IPS-18c (cell line): ENCODE measurements around the gene SAA1.
"Not testable (repeated sequence)": the region's sequence is repeated elsewhere in the genome, so short reads cannot be mapped to it uniquely, and the experiment has no call there.

Experiments
- H3K4me3 ChIP-seq: 2 replicates; pipeline ENCODE4 v1.7.0; 2013; ENCODE audit warnings: low read depth, mild to moderate bottlenecking, low read length, moderate library complexity; ENCODE audit not compliant: insufficient read depth
- H3K9me3 ChIP-seq: one replicate; pipeline ENCODE4 v1.6.1; 2013; ENCODE audit warnings: mild to moderate bottlenecking, low read length, moderate library complexity; ENCODE audit not compliant: control insufficient read depth, insufficient read depth

Gene SAA1

DNA sequence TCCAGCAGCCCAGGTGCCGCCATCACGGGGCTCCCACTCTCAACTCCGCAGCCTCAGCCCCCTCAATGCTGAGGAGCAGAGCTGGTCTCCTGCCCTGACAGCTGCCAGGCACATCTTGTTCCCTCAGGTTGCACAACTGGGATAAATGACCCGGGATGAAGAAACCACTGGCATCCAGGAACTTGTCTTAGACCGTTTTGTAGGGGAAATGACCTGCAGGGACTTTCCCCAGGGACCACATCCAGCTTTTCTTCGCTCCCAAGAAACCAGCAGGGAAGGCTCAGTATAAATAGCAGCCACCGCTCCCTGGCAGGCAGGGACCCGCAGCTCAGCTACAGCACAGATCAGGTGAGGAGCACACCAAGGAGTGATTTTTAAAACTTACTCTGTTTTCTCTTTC lies at the start of gene SAA1:
TSS of gene SAA1 (plus strand) at position 316 of the 400 bp plus-strand sequence. CDS start 624 bp downstream, outside the sequence.
- Histone ChIP-seq H3K4me3 (no peak within 1 kb of the TSS), H3K9me3 (no peaks in the 10 kb centered on the region)

DNA sequence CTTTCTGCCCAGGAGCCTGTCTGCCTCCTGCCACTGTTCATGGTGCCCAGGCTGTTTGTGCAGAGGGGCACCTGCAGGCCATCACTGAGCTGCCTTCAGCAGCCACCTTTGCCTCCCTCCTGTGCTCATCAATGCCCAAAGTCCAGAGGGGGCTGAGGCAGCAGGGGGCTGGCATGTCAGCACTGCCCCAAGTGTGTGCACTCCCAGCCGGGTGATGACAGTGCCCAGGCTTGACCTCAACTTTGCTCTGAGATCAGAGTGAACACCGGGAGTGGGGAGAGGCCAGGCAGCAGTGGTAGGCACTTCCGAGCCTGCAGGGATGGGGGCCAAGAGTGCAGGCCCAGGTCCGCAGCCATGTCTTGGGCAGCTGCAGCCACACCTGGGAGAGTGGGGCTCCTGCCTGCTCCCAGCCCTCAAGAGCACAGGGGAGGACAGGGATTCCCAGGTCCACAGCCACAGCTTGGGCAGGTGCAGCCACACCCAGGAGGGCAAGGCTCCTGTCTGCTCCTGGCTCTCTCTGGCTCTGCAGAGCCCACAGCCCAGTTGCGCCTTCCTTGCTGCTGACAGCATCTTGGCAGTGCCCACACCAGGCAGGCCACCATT lies 44.7 kb upstream of the SAA1 start:
- no peaks in the 10 kb centered on the region for H3K9me3 ChIP-seq
- no peak overlapping the region for H3K4me3 ChIP-seq

DNA sequence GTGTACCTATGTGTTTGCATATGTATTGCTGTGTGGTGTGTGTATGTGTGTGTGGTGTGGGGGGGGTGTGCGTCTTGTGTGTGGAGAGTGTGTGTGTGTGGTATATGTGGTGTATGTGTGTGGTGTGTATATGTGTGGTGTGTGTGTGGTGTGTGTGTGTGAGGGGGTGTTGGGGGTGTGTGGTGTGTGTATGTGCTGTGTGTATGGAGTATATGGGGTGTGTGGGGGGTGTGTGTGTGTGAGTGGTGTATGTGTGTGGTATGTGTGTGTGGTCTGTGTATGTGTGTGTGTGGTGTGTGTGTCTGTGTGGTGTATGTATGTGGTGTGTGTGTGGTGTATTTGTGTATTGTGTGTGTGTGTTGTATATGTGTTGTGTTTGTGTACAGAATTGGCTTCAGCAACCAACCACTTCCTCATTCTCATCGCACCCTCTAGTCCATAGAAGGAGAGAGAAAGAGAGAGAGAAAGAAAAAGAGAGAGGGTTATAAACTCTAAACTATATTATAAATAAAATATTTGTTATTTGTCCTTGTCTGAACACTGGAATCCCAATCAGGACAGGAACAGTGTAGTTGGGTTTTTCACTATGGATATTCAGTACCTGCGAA lies 43.1 kb upstream of the SAA1 start:
- H3K9me3 ChIP-seq, result no peaks in the 10 kb centered on the region
- no peak overlapping the region for H3K4me3 ChIP-seq

DNA sequence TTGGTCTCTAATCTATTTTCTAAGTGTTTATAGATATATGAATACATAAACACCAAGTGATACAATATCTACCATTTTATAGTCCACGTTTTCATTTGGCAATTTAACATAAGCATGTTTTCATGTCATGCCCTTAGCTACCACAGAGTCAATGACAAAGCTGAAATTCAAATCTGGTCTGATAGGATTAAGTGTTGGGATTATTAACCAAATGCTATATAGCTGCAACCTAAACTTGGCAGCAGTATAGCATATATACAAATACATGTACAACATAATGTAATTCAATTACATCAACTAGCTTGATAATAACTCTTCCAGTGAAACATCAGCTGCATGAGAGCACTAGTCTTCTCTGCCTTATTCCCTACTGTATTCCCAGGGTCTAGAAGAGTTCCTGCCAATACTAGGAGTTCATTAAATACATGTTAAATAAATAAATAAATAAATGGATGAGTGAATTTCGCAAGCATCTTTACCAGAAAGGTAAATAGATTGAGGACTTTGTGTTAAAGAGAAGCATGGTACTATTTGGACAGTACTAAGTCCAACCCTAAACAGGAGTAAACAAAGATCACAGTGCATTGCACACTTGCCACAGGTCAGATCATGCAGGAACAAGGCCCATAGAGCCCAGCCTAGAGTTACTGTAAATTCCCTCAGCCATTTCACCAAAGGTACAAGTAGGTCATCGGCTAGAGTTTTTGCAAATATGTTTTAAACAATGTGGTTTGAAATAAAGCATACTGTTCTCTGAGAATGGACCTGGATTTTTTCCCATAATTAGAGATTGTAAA lies 42.3 kb upstream of the SAA1 start:
- no peak overlapping the region for H3K4me3 ChIP-seq
- H3K9me3 ChIP-seq, result no peaks in the 10 kb centered on the region

DNA sequence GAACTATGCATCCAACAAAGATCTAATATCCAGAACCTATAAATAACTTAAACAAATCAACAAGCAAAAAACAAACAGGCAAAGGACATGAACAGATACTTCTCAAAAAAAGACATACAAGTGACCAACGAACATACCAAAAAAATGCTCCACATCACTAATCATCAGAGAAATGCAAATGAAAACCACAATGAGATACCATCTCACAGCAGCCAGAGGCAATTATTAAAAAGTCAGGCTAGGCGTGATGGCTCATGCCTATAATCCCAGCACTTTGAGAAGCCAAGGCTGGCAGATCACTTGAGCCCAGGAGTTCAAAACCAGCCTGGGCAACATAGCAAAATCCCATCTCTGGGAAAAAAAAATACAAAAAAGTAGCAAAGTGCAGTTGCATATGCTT lies 40.2 kb upstream of the SAA1 start:
- Histone ChIP-seq H3K9me3 (no peaks in the 10 kb centered on the region), H3K4me3 (no peak overlapping the region)

DNA sequence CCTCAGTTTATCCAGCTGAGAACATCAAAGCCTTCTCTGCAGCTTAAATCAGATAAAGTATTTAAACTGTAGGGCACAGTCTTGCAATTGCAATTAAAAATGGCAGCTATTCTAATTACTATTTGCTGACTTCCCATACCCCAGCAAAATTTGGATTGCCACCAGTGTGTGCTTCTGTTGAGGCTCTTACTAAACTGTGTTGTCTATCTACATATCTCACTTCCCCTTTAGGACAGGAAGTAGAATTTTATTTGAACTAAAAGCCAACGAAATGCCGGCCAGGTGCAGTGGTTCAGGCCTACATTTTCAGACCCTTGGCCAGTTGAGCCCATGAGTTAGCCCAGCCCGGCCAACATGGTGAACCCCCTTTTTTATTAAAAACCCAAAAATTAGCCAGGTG lies 36.6 kb upstream of the SAA1 start:
- H3K9me3 ChIP-seq, result no peaks in the 10 kb centered on the region
- H3K4me3 ChIP-seq, result no peak overlapping the region

DNA sequence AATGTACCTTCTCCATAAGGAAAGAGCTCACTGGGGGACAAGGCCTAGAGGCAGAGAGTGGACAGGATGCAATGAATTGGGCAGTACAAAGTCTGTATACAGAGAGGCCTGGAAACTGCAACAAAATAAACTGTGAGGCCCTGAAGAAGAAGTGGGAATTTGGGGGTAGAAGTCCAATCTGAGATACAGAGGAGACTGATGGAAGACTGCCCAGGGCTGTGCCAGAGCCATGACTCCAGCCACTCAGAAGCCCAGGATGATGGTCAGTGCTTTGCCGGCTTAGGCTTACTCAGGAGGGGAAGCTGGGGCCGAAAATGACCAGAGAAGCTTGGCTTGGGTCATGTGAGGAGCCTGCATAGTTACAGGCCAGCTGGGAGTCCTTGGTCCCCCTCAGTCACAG lies 35.2 kb upstream of the SAA1 start:
- Histone ChIP-seq H3K9me3 (no peaks in the 10 kb centered on the region), H3K4me3 (no peak overlapping the region)

DNA sequence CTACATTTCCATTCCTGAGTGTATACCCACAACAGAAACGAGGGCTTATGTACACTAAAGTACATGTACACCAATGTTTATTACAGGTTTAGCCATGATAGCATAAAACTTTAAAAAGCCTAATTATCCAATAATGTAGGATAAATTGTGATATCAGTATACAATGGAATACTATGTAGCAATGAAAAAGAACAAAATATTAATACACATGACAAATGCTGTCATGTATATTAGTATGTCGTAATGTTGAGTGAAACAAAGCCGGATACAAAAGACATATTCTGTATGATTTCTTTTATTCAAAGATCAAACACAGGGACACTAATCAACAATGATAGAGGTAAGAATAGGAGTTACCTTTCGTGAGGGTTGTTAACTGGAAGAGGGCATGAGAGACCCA lies 32.2 kb upstream of the SAA1 start:
- H3K4me3 ChIP-seq, result no peak overlapping the region
- no peaks in the 10 kb centered on the region for H3K9me3 ChIP-seq

DNA sequence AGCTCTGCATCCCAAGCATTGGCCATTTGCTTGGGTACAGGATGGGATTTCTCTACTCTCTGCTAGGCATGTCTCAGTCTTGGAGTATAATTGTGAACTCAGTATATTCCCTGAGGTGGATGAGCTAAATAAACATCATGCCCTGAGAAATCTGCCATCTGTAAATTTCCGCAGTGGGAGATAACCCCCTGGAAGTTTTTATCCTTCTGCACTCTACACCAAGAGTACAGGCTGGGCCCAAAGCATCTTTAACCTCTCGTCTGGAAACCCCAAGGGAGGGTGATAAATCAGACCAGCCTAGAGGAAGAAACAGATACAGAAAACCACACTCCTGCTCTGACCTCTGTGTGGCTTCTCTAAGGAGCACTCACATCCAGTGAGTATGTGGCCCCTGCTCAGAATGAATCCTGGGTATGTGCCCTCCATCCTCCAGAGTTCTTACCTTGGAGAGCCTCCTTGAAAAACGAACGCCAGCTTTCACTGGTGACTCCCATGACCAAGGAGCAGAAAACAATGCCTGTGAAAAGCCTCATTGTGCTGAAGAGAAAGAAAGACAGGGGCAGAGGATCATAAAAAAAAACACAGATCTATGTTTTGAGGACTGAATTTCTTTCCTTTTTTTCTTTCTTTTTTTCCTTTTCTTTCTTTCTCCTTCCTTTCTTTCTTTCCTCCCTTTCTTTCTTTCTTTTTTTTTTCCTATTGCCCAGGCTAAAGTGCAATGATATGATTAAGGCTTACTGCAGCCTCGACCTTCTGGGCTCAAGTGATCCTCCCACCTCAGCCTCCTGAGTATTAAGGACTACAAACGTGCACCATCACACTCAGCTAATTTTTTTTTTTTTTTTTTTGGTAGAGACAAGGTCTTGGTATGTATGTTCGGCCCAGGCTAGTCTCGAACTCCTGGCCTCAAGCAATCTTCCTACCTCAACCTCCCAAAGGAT lies 30.4 kb upstream of the SAA1 start:
- Histone ChIP-seq H3K4me3 (no peak overlapping the region), H3K9me3 (no peaks in the 10 kb centered on the region)

DNA sequence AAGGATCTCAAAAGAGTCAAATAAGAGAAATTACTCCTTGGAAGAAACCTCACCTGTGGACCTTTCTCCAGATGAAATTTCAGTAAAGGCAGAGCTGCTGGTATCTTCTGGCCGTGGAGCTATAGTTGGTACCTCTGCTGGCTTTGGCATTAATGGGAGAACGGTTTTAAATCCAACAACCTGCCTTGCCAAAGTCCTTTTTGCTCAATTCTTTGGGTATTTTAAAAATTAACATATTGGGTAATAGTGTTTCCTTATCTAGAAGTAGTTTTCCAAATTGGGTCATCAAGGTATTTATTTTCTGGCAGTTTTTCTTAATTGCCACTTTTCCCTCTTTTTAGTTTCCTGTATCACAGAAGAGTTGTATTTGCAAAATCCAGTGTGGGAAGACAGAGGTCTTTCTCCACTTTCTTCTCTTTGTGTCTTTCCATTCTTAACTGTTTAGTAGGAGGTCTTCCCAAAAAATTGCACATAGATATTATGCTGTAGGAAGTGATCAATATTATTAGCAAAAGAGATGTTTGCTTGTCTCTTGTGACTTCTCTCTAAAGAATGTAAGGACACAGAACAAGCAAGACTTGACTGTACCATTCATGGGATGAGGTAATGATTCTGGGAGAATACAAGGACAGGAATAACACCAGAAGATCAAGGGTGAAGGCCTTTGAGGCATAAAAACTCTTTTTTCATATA lies 29.3 kb upstream of the SAA1 start, which contains the start of gene SAA4:
TSS of gene SAA4 (minus strand) at position 139 of the 693 bp plus-strand sequence. CDS start 876 bp downstream, outside the sequence.
- no peak within 1 kb of the TSS for H3K4me3 ChIP-seq
- H3K9me3 ChIP-seq, result no peaks in the 10 kb centered on the region

DNA sequence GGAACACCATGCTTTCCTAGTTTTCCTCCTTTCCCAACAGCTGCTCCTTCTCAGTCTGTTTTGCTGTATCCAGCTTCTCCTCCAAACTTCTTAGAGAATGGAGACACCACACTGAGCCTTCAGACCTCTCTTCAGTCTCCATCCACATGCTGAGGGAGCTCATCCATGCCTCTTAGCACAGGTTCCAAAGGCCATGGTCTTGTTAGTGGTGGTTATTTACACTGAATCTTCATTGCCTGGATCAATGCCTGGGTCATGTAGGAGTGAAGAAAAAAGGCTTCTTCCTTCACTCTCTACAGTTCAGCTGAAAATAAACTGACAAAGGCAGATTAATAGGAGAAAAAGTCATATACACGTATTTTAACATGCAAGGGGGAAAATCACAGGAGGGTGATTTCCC lies 26.4 kb upstream of the SAA1 start:
- Histone ChIP-seq H3K4me3 (no peak overlapping the region), H3K9me3 (peaks cover 2% of the 10 kb centered on the region)

DNA sequence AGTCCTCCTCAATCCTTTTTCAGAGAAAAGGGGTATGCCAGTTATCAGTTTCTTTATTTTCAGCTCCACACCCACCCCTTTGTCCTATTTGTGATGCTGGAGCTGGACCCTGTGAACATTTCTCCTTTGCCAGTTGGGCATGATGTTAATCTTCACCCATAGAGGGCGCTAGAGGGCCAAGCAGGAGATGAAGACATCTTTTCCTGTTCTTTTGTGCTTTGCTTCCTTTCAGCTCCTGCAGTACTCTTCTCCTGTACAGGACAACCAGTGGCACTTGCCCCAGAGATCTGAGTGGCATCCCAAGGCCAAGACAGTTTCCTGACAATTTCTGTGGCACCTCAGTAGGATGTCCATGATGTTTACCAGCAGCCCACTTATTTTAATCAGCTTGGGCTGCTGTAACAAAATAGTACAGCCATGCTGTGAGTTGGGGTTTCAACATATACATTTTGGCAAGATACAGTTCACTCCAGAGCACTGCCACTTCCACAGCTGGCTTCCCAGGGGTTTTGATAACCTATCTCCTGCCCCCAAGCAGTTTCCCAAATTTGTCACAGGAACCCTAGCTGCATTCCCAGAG lies 22.2 kb upstream of the SAA1 start:
- peaks cover 2% of the 10 kb centered on the region for H3K9me3 ChIP-seq
- H3K4me3 ChIP-seq, result no peak overlapping the region

DNA sequence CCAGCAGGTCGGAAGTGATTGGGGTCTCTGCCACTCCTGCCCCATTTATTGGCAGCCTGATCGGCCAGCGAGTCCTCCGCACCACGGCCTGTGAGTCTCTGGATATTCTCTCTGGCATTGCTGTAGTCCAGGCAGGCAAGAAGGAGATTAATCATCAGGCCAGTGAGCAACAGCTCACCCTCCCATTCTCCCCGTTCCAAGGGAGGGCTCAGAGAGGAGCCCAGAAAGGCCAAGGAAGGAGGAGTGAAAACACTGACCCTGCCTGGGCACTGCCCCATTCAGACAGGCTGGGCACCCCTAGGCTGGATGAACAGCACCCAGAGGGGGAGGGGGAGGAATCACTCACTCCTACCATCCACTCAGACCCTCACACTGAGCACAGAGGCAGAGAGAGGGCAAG lies 20.7 kb upstream of the SAA1 start:
- Histone ChIP-seq H3K4me3 (no peak overlapping the region), H3K9me3 (peaks cover 2% of the 10 kb centered on the region)

DNA sequence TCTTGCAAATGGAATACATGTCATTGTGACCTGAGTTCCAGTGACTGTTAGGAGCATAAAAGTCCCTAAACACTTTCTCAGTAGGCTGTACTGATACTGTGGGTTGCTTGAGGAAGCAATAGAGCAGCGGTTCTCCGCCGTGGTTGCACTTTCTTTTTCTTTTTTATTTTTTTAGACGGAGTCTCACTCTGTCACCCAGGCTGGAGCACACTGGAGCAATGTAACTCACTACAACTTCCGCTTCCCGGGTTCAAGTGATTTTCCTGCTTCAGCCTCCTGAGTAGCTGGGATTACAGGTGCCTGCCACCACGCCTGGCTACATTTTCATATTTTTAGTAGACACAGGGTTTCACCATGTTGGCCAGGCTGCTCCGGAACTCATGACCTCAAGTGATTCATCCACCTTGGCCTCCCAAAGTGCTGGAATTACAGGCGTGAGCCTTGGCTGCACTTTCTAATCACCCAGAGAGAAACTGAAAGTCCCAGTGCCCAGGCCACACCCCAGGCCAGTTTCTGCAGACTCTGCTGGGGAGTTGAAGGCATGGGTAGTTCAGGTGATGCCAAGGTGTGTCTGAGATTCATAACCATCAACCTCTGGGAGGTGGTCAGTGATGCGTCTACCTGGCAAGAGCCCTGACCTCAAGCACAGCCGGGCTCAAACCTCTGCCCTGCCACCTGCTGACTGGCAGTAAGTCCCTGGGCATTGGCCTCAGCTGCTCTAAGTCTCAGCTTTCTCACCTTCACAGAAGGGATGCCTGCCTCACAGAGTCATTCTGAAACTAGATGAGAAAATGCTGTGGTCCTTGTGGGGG lies 19.5 kb upstream of the SAA1 start:
- not testable (repeated sequence) for H3K9me3 ChIP-seq, H3K4me3 ChIP-seq

DNA sequence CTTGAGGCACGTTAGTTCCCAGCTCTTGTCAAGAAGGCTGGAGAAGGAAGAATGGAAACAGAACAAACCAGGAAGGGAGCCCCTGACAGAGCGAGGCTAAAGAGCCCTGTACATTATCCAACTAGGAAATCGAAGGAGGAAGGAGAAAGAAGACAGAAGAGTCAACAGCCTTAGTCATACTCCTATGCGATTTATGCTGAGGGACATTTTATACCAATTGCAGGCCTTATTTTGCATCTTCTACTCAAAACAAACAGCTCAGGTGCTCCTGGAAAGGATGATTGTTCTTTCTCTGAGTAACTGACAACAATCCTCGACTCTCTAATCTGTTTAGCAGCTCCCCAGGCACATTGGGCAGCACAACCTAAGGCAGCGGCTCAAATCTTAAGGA lies 18.9 kb upstream of the SAA1 start:
- not testable (repeated sequence) for H3K4me3 ChIP-seq, H3K9me3 ChIP-seq

DNA sequence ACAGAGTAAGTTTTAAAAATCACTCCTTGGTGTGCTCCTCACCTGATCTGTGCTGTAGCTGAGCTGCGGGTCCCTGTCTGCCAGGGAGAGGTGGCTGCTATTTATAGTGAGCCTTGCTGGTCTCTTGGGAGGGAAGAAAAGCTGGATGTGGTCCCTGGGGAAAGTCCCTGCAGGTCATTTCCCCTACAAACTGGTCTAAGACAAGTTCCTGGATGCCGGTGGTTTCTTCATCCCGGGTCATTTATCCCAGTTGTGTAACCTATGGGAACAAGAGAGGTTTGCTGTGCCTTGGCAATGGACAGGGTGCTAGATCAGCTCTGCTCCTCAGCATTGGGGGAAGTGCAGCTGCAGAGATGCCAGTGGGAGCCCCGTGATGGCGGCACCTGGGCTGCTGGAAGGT lies 17.5 kb upstream of the SAA1 start, which contains the start of gene SAA2:
TSS of gene SAA2 (minus strand) at position 108 of the 400 bp plus-strand sequence. CDS start 657 bp downstream, outside the sequence.
- Histone ChIP-seq H3K9me3 (peaks cover 2% of the 10 kb centered on the region), H3K4me3 (no peak within 1 kb of the TSS)
